ENCODE results near the gene ARHGEF26. TPM values are rescaled to one million over a fixed set of nuclear protein-coding genes. Genes with fewer than 3 reads are reported as not detected.
A peak's percentile ranks its signal among the peaks of the same experiment; 100 is the strongest.

ARHGEF26 gene
- total RNA-seq, 1 experiment from 2014 or later = 7.2 TPM

DNA sequence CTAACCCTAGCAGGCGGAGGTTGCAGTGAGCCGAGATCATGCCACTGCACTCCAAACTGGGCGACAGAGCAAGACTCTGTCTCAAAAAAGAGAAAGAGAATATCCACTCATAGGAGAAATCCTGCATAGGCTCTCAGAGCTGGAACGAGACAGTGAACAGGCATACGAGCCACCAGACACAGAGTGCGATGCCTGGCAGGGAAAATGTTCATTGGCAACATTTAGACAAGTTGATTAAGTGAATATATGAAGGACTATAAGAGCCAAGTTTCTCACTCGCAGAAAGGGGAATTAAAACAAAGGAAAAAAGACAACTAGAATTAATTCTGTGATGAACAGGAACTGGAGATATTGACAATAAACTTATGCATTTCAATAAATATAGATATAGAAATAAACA lies 27.1 kb upstream of the ARHGEF26 start:
- ATAC-seq (no peak), DNase-seq (ENCODE audit: low read depth, low spot score) (no peak)
- no peak overlapping the region for H3K27ac ChIP-seq (ENCODE audit: low read depth, low read length)
- CTCF ChIA-PET = no interaction called here
- no peaks in the 10 kb centered on the region for H3K9me3 ChIP-seq (ENCODE audit: control insufficient read depth in 1 of 2, insufficient read depth in 1 of 2, low read depth in 1 of 2, low read length in 2 of 2)
- no peaks in the 10 kb centered on the region for H3K36me3 ChIP-seq (ENCODE audit: control insufficient read depth in 1 of 2, insufficient read depth in 2 of 2, low read length in 2 of 2)
- POLR2A ChIA-PET = no interaction called here
- intact Hi-C loops (cut with micrococcal nuclease) = no loop called here
- no peaks in the 10 kb centered on the region for H4K20me1 ChIP-seq (ENCODE audit: insufficient read depth)
- no peak overlapping the region for H2AFZ ChIP-seq (ENCODE audit: low read depth, low read length, poor library complexity, severe bottlenecking)
- RAD21 ChIA-PET (ENCODE audit: low non-redundant PET in 1 of 2, low total read pairs in 2 of 2, uncharacterized antibody in 2 of 2, unreplicated experiment in 2 of 2) = no interaction called here
- no TSS peak for BruUV-seq (replicated peaks)
- H3K4me3 ChIP-seq (replicated peaks in 1 of 2; ENCODE audit: low read depth in 1 of 2, low read length in 2 of 2) = no peak overlapping the region
- H3K9ac ChIP-seq (ENCODE audit: low read length) = no peak overlapping the region
- H3K4me1 ChIP-seq (ENCODE audit: control insufficient read depth in 1 of 2, insufficient read depth in 2 of 2, low read length in 2 of 2) = peaks cover 0 to 8% of the 10 kb centered on the region in 2 experiments; a peak in 2 of 4 replicates
- no peaks in the 10 kb centered on the region for H3K27me3 ChIP-seq (ENCODE audit: insufficient read depth, low read length)
- H3K9me2 ChIP-seq (ENCODE audit: insufficient read depth) = no peaks in the 10 kb centered on the region
- H3K4me2 ChIP-seq (ENCODE audit: low read length) = no peak overlapping the region
- H3K79me2 ChIP-seq (ENCODE audit: insufficient read depth, low read length) = no peaks in the 10 kb centered on the region
- no peak for TF ChIP-seq ZFX (IDR thresholded peaks at IDR 0.05)
- TF ChIP-seq POLR2AphosphoS5 (IDR thresholded peaks at IDR 0.05; ENCODE audit: low read depth, low read length) = no peak
- no peak for TF ChIP-seq TCF7L2 (IDR thresholded peaks at IDR 0.05; ENCODE audit: borderline replicate concordance, extremely low read depth, insufficient read depth, insufficient read length)
- TF ChIP-seq FOSL1 (IDR thresholded peaks at IDR 0.05; ENCODE audit: low read depth) = no peak
- TF ChIP-seq, protein P1, sequence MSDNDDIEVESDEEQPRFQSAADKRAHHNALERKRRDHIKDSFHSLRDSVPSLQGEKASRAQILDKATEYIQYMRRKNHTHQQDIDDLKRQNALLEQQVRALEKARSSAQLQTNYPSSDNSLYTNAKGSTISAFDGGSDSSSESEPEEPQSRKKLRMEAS (IDR thresholded peaks at IDR 0.05) = no peak

DNA sequence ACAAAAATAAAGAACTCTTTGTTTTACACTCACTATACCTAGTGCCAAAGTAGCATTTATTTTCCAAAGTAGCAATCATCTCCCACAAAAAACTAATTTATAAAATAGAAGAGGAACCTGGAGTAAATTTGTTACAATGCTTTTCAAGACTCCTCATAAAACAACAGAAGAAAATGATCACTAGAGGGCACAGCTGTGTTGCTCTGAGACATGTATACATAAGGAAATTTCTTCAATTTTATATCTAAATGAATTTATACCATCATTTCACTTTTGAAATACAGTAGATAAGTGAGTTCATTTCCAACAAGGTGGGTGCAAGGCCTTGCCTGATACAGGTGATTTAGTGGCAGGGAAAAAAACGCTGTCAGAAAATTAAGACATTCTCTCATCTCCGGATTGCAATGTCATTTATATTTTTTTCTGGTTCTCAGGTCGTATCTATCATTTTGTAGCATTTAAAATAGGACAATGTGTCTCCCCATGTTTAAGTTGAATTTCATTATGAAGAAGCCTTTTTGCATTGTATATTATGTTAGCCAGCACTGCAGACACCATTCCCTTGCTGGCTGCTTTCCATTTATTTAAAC lies 25.3 kb upstream of the ARHGEF26 start:
- no peak overlapping the region for H3K4me2 ChIP-seq (ENCODE audit: low read length)
- H3K9ac ChIP-seq (ENCODE audit: low read length) = no peak overlapping the region
- H3K79me2 ChIP-seq (ENCODE audit: insufficient read depth, low read length) = no peaks in the 10 kb centered on the region
- H3K4me3 ChIP-seq (replicated peaks in 1 of 2; ENCODE audit: low read depth in 1 of 2, low read length in 2 of 2) = no peak overlapping the region
- intact Hi-C loops (cut with micrococcal nuclease) = loop anchor here (1.0 kb wide), 1 partner anchor 157 kb away; no protein-coding TSS in a partner anchor
- ATAC-seq (peak; percentile 61), DNase-seq (ENCODE audit: low read depth, low spot score) (peak; percentile 12)
- no peaks in the 10 kb centered on the region for H3K9me2 ChIP-seq (ENCODE audit: insufficient read depth)
- H3K4me1 ChIP-seq (ENCODE audit: control insufficient read depth in 1 of 2, insufficient read depth in 2 of 2, low read length in 2 of 2) = no peaks in the 10 kb centered on the region
- ChIA-PET RAD21 (ENCODE audit: low non-redundant PET in 1 of 2, low total read pairs in 2 of 2, uncharacterized antibody in 2 of 2, unreplicated experiment in 2 of 2) (no interaction called here), CTCF (interaction anchor here (1.0 kb wide), 1 partner anchor 158 kb away, joined by 3 read pairs; no protein-coding TSS in a partner anchor), POLR2A (no interaction called here)
- H3K36me3 ChIP-seq (ENCODE audit: control insufficient read depth in 1 of 2, insufficient read depth in 2 of 2, low read length in 2 of 2) = no peaks in the 10 kb centered on the region
- no TSS peak for BruUV-seq (replicated peaks)
- no peak overlapping the region for H2AFZ ChIP-seq (ENCODE audit: low read depth, low read length, poor library complexity, severe bottlenecking)
- H3K27ac ChIP-seq (ENCODE audit: low read depth, low read length) = no peak overlapping the region
- no peaks in the 10 kb centered on the region for H3K9me3 ChIP-seq (ENCODE audit: control insufficient read depth in 1 of 2, insufficient read depth in 1 of 2, low read depth in 1 of 2, low read length in 2 of 2)
- H4K20me1 ChIP-seq (ENCODE audit: insufficient read depth) = no peaks in the 10 kb centered on the region
- no peaks in the 10 kb centered on the region for H3K27me3 ChIP-seq (ENCODE audit: insufficient read depth, low read length)
- TF ChIP-seq, protein P2, sequence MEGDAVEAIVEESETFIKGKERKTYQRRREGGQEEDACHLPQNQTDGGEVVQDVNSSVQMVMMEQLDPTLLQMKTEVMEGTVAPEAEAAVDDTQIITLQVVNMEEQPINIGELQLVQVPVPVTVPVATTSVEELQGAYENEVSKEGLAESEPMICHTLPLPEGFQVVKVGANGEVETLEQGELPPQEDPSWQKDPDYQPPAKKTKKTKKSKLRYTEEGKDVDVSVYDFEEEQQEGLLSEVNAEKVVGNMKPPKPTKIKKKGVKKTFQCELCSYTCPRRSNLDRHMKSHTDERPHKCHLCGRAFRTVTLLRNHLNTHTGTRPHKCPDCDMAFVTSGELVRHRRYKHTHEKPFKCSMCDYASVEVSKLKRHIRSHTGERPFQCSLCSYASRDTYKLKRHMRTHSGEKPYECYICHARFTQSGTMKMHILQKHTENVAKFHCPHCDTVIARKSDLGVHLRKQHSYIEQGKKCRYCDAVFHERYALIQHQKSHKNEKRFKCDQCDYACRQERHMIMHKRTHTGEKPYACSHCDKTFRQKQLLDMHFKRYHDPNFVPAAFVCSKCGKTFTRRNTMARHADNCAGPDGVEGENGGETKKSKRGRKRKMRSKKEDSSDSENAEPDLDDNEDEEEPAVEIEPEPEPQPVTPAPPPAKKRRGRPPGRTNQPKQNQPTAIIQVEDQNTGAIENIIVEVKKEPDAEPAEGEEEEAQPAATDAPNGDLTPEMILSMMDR (IDR thresholded peaks at IDR 0.05 in 2 of 3, conservative IDR thresholded peaks at IDR 0.05 in 1 of 3; ENCODE audit: borderline replicate concordance in 1 of 3, insufficient read depth in 1 of 3, low read depth in 2 of 3, low read length in 2 of 3) = peak; percentile 27 to 67 (median 55); a peak in 5 of 6 replicates
- TF ChIP-seq SIN3A (IDR thresholded peaks at IDR 0.05; ENCODE audit: low read depth) (no peak), RAD21 (IDR thresholded peaks at IDR 0.05; ENCODE audit: low read depth) (peak; percentile 73)

Data from HCT116 (cell line).